Renal pelvis (tissue), 4 donors: ENCODE measurements around the gene PYDC2. TPM values are rescaled to one million over a fixed set of nuclear protein-coding genes. Genes with fewer than 3 reads are reported as not detected.
"Not testable (repeated sequence)": the region's sequence is repeated elsewhere in the genome, so short reads cannot be mapped to it uniquely, and the experiment has no call there.

ENCODE experiments used
- DNase-seq: peaks from one replicate; pipeline ENCODE4 v3.0.0-alpha.2; 2013
- polyA plus RNA-seq, 3 donors: library from polyadenylated mRNA; unstranded; fragments of 120-200 nt; gene quantifications; one replicate each; pipeline ENCODE4 v1.2.1, GENCODE V29; 2013; ENCODE audit not compliant: insufficient read length in 3 of 3

PYDC2 gene
- polyA plus RNA-seq, 3 donors = not detected

- no peak for DNase-seq
Observed at GRCh38 chr3:191470080-191470479, 9.1 kb downstream of the PYDC2 start.

GRCh38 chr3:191470545-191470944 lies 9.6 kb downstream of the PYDC2 start:
- DNase-seq = peak; percentile 11

DNA sequence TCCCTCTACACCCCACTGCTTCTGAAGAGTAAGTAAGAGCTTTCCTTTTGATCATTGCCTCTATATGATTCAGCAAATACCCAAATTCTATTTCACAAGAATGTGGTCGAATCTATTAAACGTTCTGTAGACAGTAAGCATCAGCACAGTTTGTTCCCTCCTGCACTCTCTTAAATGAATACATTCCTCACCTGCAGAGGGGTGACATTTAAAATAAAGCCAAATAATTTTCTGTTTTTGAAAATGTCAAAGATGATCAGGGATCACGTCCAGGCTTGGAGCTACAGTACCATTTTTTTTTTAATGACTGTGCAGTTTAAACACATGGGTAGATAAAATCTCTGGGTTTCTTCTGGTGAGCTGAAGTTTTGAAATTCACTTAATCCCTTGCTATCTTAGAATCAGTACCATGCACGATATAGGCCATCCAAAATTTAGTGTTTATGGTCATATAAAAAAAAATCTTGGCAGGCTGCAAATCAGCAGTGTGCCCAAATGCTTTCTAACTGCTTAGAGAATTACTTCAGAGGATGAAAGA lies 12.8 kb downstream of the PYDC2 start:
- DNase-seq = no peak

GRCh38 chr3:191476066-191476772 lies 15.3 kb downstream of the PYDC2 start:
- no peak for DNase-seq

GRCh38 chr3:191483994-191484393 lies 23.0 kb downstream of the PYDC2 start:
- not testable (repeated sequence) for DNase-seq

- DNase-seq = no peak
Observed at GRCh38 chr3:191484461-191484860, 23.5 kb downstream of the PYDC2 start.

- no peak for DNase-seq
Observed at GRCh38 chr3:191492601-191493000, 31.6 kb downstream of the PYDC2 start.

GRCh38 chr3:191493336-191493735 lies 32.4 kb downstream of the PYDC2 start:
- DNase-seq = no peak

DNA sequence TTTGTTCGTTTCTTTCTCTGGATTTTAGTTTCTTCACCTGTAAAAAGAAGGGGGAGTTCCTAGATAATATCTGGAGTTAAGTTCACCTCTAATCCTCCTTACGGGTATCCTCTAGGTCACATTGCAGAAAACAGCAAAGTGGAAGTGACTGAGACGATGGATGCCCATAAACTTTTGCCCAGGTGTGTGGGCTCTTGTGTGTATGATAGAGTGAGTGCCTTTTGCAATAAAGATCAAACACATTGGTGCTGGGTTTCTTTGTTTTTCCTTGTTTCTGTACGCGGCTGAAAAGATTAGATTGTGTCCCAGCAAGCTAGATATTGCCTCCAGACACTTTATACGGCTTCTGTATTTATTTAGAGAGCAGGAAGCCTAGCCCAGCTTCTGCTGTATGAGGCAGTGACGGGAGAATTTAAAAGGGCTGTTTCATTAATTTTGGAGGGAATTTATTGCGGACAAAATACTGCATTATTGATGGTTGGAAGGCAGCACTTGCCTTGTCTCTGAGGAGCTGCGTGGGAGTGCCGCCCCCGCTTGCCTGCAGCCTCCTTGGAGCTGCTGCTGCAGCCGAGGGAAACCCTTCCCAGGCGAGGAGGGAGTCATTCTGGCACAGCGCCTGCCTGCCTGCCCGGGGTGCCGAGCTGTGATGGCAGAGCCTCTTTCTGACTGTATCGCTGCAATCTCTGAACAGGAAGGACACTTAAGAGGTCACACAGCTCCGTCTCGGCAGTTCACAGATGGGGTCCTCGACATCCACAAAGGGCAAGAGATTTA lies 38.5 kb downstream of the PYDC2 start:
- DNase-seq = peak; percentile 58

DNA sequence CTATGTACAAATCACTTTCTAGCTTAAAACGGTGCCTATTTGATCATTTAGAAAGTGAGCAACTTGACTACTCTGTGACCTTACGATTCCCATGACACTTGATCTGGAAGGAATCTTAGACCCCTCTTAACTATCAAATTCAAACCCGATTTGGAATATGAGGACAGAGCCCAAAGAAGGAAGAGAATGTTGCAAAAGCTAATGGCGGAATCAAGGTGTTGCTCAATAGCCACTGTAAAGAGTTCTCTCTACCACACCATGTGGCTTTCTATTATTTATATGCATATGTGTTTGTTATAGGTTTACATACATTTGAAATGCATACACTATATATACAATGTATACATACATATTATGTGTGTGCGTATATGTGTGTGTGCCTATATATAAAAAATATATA lies 39.9 kb downstream of the PYDC2 start:
- DNase-seq = no peak

GRCh38 chr3:191502583-191502982 lies 41.6 kb downstream of the PYDC2 start:
- no peak for DNase-seq

DNA sequence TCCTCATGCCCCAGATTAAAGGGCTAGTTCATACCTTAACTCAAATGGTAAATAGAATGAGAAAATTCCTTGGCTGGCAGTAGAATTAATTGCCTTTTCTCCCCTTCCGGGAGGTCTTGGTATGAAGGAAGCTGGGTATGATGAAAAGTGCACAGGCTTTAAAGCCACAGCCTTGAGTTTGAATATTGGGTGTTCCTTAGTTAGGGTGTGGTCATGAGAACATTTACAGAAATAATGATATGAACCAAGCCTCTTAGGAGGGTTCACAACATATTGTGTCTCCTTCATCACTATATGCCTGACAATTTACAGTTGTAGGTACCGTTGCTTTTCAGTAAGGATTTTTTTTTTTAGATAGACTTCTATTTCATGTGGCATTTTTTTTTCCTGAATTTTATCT lies 48.1 kb downstream of the PYDC2 start:
- DNase-seq = no peak

Other genes with a start within 250 kb of the PYDC2 start
- 10 to 100 TPM; 59.5 to 62.9 (median 61.1) TPM for gene CCDC50, start 131.8 kb upstream of the PYDC2 start, polyA plus RNA-seq
- gene UTS2B, start 130.6 kb upstream of the PYDC2 start, polyA plus RNA-seq = under 1 TPM; 0.74 to 0.95 (median 0.87) TPM